Glutamatergic neuron (in vitro differentiated cells): Measurements from ENCODE around the gene MYO5B. TPM values are rescaled to one million over a fixed set of nuclear protein-coding genes. Genes with fewer than 3 reads are reported as not detected.

Experiments
- DNase-seq: peaks from one replicate; pipeline ENCODE4 v3.0.0; 2022
- H3K27ac Mint-ChIP-seq: one replicate; pipeline ENCODE4 v1.8.0; 2020; ENCODE audit warnings: mild to moderate bottlenecking, mixed read lengths, inconsistent platforms; ENCODE audit not compliant: unreplicated experiment
- H3K27me3 Mint-ChIP-seq: one replicate; pipeline ENCODE4 v1.8.0; 2020; ENCODE audit warnings: mild to moderate bottlenecking, moderate library complexity, mixed read lengths, inconsistent platforms; ENCODE audit not compliant: unreplicated experiment
- H3K36me3 Mint-ChIP-seq: one replicate; pipeline ENCODE4 v1.8.0; 2020; ENCODE audit warnings: mild to moderate bottlenecking, mixed read lengths, inconsistent platforms; ENCODE audit not compliant: unreplicated experiment
- H3K4me1 Mint-ChIP-seq: one replicate; pipeline ENCODE4 v1.8.0; 2020; ENCODE audit warnings: mild to moderate bottlenecking, low read depth, mixed read lengths, inconsistent platforms; ENCODE audit not compliant: unreplicated experiment
- H3K4me3 Mint-ChIP-seq: one replicate; pipeline ENCODE4 v1.8.0; 2020; ENCODE audit warnings: mild to moderate bottlenecking, mixed read lengths, inconsistent platforms; ENCODE audit not compliant: unreplicated experiment
- H3K9me3 Mint-ChIP-seq: one replicate; pipeline ENCODE4 v1.8.0; 2020; ENCODE audit warnings: mild to moderate bottlenecking, moderate library complexity, mixed read lengths, inconsistent platforms; ENCODE audit not compliant: unreplicated experiment
- total RNA-seq: library from RNA; stranded (reverse); fragmentation: NEBNext Ultra II Directional; extraction: Animal tissue kit (Norgen Biotek cat#: 25700); gene quantifications from one replicate; pipeline ENCODE4 v1.2.1, GENCODE V29; 2021; ENCODE audit not compliant: unreplicated experiment
- TF ChIP-seq, protein P1 (sequence below): fragments of 200-600 bp; sonication (generic); IDR thresholded peaks from one replicate; pipeline ENCODE4 v1.5.0; 2021; ENCODE audit not compliant: partially characterized antibody, unreplicated experiment

MYO5B gene
- total RNA-seq, 1 donor from 2014 or later: 2.7 TPM

DNA sequence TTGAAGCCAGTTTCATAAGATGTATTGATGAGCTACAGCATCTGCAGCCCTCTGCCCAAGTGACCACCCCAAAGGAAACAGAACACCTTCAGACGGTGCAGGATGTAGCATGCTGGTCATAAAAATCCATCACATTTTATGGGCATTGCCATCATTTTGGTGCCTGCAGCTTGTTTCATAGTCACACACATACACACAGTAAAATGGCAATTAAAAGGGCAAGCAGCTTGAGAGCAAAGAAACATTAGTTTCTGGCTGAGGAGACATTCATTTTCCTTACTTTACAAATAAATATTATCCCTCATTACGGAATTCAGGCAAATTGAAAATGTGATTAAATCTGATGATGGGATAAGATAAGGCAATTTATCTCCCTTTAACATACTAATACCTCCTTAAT is 13.4 kb downstream of the MYO5B start:
- Mint-ChIP-seq H3K4me1 (no peaks in the 10 kb centered on the region), H3K4me3 (no peak overlapping the region), H3K36me3 (no peaks in the 10 kb centered on the region), H3K9me3 (no peaks in the 10 kb centered on the region), H3K27ac (no peak overlapping the region), H3K27me3 (no peaks in the 10 kb centered on the region)
- TF ChIP-seq, protein P1, sequence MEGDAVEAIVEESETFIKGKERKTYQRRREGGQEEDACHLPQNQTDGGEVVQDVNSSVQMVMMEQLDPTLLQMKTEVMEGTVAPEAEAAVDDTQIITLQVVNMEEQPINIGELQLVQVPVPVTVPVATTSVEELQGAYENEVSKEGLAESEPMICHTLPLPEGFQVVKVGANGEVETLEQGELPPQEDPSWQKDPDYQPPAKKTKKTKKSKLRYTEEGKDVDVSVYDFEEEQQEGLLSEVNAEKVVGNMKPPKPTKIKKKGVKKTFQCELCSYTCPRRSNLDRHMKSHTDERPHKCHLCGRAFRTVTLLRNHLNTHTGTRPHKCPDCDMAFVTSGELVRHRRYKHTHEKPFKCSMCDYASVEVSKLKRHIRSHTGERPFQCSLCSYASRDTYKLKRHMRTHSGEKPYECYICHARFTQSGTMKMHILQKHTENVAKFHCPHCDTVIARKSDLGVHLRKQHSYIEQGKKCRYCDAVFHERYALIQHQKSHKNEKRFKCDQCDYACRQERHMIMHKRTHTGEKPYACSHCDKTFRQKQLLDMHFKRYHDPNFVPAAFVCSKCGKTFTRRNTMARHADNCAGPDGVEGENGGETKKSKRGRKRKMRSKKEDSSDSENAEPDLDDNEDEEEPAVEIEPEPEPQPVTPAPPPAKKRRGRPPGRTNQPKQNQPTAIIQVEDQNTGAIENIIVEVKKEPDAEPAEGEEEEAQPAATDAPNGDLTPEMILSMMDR: no peak
- DNase-seq: no peak

DNA sequence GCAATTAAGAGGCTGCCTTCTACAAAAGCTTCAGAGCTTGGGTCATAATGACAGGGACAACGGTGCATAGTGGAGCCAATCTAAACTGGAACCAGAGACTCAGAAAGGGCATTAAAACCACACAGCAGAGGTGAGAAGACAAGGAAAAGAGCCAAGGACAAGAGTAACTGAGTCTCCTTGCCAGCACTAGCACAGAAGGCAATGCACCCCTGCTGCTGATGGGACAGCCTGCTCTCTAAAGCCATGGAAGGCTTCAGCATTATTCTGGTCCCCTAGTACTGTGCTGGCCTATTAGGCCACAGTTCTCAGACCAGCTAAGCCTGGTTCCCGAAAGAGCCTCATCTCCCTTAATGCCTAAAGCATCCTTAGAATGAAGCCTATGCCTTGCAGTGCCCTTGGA is 15.5 kb downstream of the MYO5B start:
- TF ChIP-seq, protein P1: no peak
- no peak for DNase-seq
- Mint-ChIP-seq H3K4me1 (no peaks in the 10 kb centered on the region), H3K36me3 (no peaks in the 10 kb centered on the region), H3K27ac (no peak overlapping the region), H3K9me3 (no peaks in the 10 kb centered on the region), H3K27me3 (no peaks in the 10 kb centered on the region), H3K4me3 (no peak overlapping the region)

DNA sequence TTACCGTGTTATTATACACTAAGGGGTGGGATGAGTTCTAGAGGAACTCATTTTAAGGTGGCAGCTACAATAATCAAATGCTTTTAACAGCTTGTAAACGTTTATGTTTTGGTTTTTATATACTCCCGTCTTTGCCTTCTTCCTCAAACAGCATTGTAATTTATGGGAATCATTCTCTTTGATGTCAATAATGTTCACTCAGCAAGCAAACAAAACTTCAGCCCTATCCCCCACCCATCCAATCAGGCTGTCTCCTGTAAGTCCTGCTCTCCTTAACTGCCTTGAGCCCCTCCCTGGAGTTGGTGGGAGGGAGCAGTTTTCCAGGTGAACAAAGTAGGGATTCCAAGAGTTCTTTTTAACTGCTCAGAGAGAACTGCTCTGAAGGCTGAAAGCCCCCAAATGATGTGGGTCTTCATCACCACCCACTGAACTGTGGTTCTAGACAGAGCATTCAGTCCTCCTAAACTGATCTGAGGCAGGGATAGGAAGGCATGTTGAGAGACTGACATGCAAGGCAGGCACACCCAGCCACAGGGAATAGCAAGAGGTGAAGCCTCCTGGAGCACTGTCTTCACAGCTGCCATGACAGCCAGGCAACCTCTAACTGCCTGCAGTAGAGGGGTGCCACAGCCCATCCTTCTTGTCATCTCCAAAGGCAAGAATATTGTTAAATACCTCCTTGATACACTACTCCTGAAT is 17.5 kb downstream of the MYO5B start:
- Mint-ChIP-seq H3K4me1 (no peaks in the 10 kb centered on the region), H3K36me3 (no peaks in the 10 kb centered on the region), H3K4me3 (no peak overlapping the region), H3K9me3 (no peaks in the 10 kb centered on the region), H3K27me3 (peaks cover 5% of the 10 kb centered on the region), H3K27ac (no peak overlapping the region)
- no peak for DNase-seq
- TF ChIP-seq, protein P1: no peak

DNA sequence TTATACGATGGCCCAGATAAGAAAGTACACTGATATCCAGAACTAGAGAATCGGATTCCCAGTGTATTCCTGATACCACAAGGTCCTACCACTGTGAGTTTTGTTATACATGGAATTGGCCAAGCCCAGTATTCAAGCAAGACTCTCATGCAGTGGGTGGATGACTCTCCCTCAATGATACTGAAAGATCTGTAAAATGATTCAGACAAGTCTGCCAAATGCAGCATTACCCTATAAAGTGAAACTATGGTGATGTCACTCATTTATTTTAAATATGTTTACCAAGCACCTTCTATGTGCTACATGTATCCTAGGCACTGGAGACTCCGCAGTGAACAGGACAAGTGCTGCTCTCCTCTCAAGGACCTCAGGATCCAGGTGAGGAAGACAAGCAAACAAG is 22.6 kb downstream of the MYO5B start:
- Mint-ChIP-seq H3K4me1 (peaks cover 3% of the 10 kb centered on the region), H3K4me3 (no peak overlapping the region), H3K36me3 (no peaks in the 10 kb centered on the region), H3K27me3 (peaks cover 5% of the 10 kb centered on the region), H3K9me3 (no peaks in the 10 kb centered on the region), H3K27ac (no peak overlapping the region)
- TF ChIP-seq, protein P1: no peak
- no peak for DNase-seq

DNA sequence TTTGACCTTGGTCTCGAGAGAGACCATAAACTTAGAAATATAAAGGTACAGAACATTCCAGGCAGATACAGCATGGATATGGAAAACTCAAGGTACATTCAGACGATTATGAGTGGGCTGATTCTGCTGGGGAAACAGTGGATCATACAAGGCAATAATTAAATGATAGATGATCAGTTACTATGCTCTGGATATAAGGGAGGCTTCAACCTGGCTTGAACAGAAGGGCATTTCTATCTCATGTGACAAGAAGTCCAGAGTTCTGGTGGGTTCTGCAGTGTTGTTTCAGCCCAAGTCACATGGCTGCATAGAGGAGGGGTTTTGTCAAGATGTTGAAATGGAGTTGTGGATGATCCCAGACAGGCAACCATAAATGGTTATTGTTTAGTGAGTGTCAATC is 23.5 kb downstream of the MYO5B start:
- H3K9me3 Mint-ChIP-seq: no peaks in the 10 kb centered on the region
- H3K4me3 Mint-ChIP-seq: no peak overlapping the region
- H3K27ac Mint-ChIP-seq: no peak overlapping the region
- H3K4me1 Mint-ChIP-seq: peaks cover 3% of the 10 kb centered on the region
- TF ChIP-seq, protein P1: no peak
- DNase-seq: no peak
- no peaks in the 10 kb centered on the region for H3K36me3 Mint-ChIP-seq
- peaks cover 5% of the 10 kb centered on the region for H3K27me3 Mint-ChIP-seq
